Lower leg skin (tissue), 3 donors: ENCODE measurements around the gene FNBP1L.

Experiments used
- POLR2A ChIP-seq, 2 donors: fragments of 450-650 bp; IDR thresholded peaks; one replicate each; pipeline ENCODE4 v1.6.1; 2016 to 2017; ENCODE audit warnings: antibody characterized with exemption in 2 of 2, mild to moderate bottlenecking in 1 of 2, moderate library complexity in 1 of 2
- TF ChIP-seq, protein P1 (sequence below), 3 donors: fragments of 450-650 bp; IDR thresholded peaks; one replicate each; pipeline ENCODE4 v1.5.1; 2016; ENCODE audit warnings: antibody characterized with exemption in 3 of 3, mild to moderate bottlenecking in 3 of 3, moderate library complexity in 2 of 3

DNA sequence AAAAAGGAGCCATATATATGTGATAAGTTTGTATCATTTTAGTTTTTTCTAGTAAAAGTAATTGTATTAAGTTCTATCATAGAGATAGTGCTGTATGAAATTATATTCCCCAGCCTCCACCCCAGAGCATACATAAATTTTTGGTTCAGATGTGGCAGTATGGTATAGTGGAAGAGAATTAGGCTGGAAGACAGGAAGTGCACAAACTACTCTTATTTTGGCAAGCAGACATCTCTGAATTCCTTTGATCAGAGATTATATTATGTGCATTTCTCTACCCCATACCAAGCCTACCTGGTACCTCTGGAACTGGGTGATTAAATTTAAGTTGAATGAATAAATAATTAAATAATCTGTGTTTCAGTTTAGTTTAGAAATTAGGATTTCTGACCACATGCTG lies 55.9 kb downstream of the FNBP1L start:
- TF ChIP-seq, protein P1, sequence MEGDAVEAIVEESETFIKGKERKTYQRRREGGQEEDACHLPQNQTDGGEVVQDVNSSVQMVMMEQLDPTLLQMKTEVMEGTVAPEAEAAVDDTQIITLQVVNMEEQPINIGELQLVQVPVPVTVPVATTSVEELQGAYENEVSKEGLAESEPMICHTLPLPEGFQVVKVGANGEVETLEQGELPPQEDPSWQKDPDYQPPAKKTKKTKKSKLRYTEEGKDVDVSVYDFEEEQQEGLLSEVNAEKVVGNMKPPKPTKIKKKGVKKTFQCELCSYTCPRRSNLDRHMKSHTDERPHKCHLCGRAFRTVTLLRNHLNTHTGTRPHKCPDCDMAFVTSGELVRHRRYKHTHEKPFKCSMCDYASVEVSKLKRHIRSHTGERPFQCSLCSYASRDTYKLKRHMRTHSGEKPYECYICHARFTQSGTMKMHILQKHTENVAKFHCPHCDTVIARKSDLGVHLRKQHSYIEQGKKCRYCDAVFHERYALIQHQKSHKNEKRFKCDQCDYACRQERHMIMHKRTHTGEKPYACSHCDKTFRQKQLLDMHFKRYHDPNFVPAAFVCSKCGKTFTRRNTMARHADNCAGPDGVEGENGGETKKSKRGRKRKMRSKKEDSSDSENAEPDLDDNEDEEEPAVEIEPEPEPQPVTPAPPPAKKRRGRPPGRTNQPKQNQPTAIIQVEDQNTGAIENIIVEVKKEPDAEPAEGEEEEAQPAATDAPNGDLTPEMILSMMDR (IDR thresholded peaks at IDR 0.05), result no peak
- TF ChIP-seq POLR2A (IDR thresholded peaks at IDR 0.05), result no peak
